CD1c-positive myeloid dendritic cell (primary cell): ENCODE results near the gene RNU5D-1.
"Not testable (repeated sequence)": the region's sequence is repeated elsewhere in the genome, so short reads cannot be mapped to it uniquely, and the experiment has no call there.

ENCODE experiments used
- DNase-seq: peaks from one replicate; pipeline ENCODE4 v3.0.0-alpha.2; 2016; ENCODE audit errors: extremely low spot score

Gene RNU5D-1

GRCh38 chr1:44700573-44700972 lies 30.4 kb downstream of the RNU5D-1 start:
- DNase-seq = no peak

DNA sequence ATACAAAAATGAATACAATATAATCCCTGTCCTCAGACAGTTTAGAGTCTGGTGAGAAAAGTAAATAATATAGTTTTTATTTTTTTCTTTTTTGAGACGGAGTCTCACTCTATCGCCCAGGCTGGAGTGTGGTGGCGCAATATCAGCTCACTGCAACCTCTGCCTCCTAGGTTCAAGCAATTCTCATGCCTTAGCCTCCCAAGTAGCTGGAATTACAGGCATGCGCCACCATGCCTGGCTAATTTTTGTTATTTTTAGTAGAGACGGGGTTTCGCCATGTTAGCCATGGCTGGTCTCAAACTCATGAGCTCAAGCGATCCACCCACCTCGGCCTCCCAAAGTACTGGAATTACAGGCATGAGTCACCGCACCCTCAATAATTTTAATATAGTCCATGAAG lies 31.6 kb downstream of the RNU5D-1 start:
- DNase-seq = not testable (repeated sequence)

- peak; percentile 65 for DNase-seq
These were observed 32.8 kb downstream of the RNU5D-1 start for GRCh38 chr1:44698138-44698537.

DNA sequence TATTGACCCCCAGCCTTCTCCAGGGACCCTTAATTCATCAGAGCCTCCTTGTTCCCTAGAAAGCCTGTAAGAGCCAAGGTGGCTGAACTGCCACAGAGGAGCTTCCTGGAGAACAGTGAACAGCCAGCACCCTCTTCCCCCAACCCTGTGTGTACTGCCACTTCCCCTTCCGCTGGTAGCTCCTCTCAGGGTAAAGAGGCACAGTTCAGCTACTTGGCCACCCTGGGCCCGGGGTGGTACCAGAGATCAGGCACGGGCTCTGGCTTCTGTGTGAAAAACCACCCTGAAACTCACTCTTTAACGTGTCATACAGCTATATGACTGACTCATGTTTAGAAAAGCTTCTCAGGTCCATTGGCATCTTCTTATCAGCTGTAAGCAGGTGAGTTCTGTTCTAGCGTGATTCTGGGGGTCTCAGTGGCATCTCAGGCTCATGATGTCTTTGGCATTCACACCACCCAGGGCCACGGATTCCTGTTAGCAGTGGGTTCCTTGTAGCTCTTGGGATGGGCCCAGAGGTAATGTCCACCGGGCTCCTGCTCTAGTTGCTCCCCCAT lies 34.1 kb downstream of the RNU5D-1 start:
- DNase-seq = peak; percentile 59

DNA sequence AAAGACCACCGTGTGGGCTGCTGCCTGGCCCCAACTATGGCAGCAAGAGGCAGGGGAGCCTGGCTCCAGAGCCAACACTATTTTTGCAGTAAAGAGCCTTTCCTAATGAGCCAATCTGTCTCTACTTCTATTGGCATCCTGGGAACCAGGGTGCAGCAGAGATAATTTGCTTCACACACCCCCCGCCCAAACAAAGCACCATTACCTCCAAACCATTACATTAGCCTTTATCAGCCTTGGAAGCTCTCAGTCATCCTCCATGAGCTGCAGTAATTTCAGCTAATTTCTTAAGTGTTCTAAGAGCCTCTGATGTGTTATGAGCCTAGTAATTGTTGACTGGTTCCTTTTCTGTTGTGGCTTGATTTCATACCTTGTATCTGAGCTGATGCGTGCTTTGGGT lies 34.9 kb downstream of the RNU5D-1 start:
- DNase-seq = no peak

DNA sequence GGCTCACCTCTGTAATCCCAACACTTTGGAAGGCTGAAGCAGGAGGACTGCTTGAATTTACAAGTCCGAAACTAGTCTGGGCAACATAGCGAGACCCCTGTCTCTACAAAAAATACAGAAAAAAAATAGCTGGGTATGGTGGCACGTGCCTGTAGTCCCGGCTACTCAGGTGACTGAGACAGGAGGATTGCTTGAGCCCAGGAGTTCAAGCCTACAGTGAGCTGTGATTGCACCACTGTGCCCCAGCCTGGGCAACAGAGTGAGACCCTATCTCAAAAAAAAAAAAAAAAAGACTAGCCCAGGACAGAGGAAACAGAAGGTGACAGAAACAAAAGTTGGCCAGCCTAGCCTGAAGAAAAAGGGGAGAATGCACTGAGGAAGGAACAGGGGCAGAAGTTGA lies 35.3 kb downstream of the RNU5D-1 start:
- no peak for DNase-seq

DNA sequence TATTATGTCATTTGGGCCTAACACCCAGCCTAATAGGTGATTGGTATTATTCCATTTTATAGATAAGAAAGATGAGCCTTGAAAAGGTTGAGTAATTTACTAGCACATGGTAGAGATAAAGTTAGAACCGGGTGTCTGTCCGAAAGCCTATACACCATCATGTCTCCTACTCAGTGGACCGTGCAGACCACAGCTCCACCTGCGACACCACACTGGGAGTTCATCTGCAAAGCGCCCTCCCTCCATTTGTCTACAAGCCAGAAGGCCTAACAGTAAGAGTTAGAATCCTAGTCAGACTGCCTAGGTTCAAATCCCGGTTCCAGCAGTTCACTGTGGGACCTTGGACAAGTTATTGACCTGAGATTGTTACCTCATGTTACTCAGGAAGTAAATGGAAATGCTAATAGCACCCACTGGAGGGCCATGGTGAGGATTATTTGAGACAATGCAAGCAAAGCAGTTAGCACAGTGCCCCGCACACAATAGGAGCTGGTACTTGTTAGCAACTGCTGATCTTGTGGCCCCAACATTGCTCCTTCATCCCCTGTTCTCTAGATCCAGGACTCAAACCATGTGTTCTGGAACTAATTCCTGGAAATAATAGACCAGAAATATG lies 36.0 kb downstream of the RNU5D-1 start:
- DNase-seq = no peak

DNA sequence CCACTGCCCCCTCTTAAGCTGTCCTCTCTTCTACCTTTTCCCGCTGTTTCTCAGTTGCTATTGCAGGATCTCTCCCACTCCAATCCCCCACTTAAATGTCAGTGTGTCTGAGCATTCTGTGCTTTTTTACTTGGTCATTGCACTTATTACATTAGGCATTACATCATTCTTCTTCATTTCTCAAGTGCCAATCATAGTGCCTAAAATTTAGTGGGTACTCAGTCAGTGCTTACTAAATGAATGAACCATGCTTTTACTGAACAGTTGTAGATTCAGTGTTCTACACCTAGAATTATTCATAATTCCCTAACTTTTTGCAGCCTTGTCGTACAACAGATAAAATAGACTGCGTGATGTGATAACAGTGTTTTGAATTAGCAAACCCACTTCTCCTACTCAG lies 37.1 kb downstream of the RNU5D-1 start:
- no peak for DNase-seq

DNA sequence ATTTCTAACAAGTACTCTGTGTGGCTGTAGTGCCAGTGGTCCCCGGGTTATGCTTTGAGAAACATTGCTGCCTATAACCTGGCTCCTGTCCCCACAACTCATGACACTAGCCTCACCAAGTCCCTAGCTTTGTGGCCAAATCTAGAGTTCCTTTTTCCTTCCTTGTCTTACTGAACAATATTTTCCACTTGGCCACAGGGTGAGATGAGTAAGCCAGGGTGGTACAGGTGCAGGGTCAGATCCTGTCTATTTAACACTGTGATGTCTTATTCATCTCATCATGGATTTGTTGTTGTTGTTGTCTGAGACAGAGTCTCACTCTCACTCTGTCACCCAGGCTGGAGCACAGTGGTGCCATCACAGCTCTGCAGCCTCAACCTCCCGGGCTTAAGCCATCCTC lies 37.8 kb downstream of the RNU5D-1 start:
- DNase-seq = no peak

DNA sequence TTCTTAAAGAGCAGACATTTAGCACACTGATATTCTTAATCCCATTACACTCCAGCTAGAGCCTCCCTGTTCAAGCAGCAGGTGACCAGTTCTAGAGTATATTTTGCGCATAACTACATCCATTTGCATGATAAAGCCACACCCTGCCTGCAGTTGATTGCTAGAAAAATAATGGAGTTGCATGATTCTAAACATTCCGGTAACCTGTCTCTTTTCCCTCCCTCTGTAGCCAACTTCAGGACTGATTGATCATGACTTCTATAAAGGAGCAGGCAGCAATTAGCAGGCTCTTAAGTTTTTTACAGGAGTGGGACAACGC lies 41.6 kb downstream of the RNU5D-1 start:
- DNase-seq = no peak

DNA sequence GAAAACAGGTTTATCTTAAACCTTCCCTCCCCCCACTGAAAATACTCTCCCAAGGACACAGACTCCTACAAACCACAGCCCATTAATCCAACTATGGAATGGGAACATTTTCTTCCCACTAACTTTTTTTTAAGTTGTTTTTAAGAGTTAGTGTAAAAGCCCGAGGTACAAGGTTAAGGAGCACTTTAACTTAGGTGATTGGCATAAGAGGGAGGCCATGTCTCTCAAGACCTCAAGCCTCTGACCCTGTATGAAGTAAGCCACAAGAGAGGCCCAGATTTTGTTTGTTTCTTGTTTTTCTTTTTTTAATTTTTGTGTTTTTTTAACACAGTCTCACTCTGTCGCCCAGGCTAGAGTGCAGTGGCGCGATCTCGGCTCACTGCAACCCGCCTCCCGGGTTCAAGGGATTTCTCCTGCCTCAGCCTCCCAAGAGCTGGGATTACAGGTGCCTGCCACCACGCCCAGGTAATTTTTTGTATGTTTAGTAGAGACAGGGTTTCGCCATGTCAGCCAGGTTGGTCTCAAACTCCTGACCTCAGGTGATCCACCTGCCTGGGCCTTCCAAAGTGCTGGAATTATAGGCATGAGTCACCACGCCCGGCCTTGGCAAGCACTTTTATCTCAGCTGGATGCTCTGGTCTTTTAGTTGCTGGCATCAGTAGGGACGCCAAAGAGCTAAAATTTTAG lies 42.1 kb downstream of the RNU5D-1 start:
- DNase-seq = no peak

- DNase-seq = no peak
These were observed 45.1 kb downstream of the RNU5D-1 start for GRCh38 chr1:44685881-44686280.

DNA sequence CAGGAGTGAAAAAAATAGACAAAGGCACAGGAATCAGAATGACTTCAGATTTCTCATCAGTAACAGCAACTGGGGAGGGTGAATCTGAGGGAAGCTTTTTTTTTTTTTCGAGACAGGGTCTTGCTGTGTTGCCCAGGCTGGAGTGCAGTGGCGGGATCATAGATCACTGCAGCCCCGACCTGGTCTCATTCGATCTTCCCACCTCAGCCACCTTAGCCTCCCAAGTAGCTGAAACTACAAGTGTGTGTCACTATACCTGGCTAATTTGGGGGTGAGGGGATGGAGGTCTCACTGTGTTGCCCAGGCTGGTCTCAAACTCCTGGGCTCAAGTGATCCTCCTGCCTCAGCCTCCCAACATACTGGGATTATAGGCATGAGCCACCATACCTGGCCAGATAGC lies 45.8 kb downstream of the RNU5D-1 start:
- no peak for DNase-seq

- DNase-seq = no peak
These were observed 46.4 kb downstream of the RNU5D-1 start for GRCh38 chr1:44684525-44684924.

DNA sequence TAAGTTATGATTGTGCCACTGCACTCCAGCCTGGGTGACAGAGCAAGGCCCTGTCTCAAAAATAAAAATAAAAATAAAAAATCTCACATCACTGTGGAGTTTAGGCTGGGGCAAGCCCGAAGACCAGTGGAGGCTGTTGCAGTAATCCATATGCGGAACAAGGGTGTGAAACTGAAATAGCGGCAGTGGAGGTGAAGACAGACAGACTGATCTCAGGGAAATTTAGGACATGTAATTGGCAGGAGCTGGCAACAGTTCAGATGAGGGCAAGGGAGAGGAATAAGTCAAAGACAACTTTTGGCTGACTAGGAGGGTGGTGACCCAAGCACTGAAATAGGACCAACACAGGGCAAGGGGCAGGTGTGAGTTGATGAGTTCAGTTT lies 48.1 kb downstream of the RNU5D-1 start:
- no peak for DNase-seq

DNA sequence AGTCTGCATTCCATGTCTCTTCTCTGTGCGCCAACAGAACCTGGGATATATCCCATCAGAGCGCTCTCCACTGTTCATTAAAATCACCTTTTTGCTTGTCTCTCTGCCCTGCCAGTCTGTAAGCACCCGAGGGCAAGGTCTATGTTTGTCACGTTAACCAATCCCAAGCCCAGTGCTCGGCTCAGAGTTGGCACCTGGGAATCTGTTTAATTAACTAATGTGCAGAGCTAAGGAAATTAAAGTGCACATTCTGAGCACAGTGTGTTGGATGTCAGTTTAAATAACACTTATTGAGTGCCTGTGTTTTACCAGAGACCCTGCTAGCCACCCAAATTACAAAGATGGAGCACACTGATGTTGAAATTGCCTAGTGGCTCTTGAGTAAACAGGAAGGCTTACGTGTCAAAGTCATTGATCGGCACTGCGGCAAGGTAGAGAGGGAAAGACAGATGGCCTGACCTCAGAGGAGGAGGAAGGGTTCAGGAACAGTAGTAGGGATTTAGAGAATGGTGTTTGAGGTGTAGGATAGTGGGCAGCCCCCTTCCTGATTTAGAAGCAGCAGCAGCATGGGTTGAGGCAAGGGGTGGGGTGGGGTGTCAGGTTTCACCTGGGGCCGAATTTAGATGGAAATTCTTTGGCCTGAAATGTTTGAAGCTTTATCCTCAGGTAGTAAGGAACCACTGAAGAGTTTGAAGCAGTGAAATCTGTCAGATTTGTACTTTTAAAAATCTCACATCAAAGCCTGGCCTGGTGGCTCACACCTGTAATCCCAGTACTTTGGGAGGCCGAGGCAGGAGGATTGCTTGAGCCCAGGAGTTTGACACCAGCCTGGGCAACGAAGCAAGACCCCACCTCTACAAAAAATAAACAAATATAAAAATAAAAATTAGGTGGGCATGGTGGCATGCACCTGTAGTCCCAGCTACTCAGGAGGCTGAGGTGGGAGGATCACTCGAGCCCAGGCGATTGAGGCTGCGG lies 48.8 kb downstream of the RNU5D-1 start:
- DNase-seq = no peak
